ENCODE results near the gene GUCY1A1.
"Not testable (repeated sequence)": the region's sequence is repeated elsewhere in the genome, so short reads cannot be mapped to it uniquely, and the experiment has no call there.

The GUCY1A1 gene

DNA sequence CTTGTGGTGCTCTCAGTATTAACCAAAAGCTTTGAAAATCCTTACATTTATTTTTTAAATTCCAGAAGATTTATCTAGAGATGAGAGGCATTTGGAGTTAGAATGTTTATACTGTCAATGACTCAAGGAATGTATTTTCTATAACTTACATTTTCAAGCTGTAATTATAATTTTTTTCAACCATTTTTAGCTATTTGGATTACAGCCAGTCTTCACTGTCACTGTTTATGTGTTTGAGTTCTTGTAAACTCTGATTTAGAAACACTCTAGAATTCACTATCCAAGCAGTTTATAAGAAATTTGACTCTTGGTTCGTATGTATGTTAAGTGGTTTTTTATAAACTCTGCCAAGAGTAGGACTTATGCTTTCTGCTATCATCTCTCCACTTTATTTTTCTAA, 36.7 kb upstream of the GUCY1A1 start:
- TF ChIP-seq, protein P1, sequence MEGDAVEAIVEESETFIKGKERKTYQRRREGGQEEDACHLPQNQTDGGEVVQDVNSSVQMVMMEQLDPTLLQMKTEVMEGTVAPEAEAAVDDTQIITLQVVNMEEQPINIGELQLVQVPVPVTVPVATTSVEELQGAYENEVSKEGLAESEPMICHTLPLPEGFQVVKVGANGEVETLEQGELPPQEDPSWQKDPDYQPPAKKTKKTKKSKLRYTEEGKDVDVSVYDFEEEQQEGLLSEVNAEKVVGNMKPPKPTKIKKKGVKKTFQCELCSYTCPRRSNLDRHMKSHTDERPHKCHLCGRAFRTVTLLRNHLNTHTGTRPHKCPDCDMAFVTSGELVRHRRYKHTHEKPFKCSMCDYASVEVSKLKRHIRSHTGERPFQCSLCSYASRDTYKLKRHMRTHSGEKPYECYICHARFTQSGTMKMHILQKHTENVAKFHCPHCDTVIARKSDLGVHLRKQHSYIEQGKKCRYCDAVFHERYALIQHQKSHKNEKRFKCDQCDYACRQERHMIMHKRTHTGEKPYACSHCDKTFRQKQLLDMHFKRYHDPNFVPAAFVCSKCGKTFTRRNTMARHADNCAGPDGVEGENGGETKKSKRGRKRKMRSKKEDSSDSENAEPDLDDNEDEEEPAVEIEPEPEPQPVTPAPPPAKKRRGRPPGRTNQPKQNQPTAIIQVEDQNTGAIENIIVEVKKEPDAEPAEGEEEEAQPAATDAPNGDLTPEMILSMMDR (conservative IDR thresholded peaks at IDR 0.05) = no peak
- peak overlapping the region; percentile 41 for H3K27ac ChIP-seq

DNA sequence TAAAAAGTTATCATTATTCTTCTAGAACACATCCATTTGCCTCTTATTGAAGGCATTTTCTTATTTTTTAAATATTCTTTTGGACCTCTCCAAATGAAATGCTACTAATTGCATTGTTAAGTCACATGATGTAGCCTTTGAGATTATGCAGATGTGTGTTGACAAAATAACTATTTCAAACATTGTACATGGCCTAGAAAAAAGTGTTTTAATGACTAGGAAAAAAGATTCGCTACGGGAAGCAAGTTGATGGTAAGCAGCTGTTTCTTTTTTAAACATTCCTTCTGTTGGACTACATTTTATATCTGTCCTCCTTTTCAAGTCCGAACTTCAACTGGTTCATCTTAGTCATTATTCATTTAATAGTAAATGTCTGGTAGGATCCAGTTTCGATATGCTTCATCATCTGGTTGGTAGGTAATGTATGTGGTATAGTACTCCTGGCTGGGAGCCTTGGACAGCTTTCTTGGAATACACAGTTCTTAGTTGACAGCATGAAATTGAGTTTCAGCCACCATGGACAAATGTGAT, 34.3 kb upstream of the GUCY1A1 start:
- no peak overlapping the region for H3K27ac ChIP-seq

DNA sequence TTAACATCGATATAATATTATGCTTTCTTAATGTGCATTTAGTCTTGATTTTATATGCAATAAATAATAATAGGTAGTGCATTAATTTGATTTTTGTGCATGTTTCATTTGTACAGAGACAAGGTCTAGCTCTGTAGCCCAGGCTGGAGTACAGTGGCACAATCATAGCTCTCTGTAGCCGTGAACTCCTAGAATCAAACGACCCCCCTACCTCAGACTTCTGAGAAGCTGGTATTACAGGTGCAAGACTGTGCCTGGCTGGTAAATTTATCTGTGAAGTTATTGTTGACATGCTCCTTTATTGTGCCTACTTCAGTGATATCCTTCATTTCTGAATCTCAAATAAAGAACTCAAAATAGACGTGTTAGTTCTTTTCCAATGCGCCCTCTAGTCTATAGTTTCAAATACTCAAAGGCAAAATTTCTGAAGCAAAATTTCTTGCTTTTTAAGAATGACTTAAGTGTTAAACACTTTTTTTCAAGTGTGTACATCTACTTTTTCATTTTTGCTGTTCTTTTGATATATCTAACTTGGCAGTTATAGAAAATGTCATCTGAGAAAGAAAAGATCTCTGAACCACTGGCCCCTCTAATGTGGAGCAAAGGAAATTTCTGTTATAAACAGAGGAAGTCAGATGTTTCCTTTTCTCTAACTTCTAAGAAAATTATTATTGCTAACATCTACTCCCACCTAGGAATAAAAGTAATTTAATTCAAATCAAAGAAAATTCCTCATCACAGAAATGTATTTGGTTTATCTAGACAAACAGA, 28.3 kb upstream of the GUCY1A1 start:
- no peak overlapping the region for H3K27ac ChIP-seq

More for the DNA sequence above, 34.3 kb upstream of the GUCY1A1 start:
- TF ChIP-seq, protein P1 (conservative IDR thresholded peaks at IDR 0.05) = no peak

DNA sequence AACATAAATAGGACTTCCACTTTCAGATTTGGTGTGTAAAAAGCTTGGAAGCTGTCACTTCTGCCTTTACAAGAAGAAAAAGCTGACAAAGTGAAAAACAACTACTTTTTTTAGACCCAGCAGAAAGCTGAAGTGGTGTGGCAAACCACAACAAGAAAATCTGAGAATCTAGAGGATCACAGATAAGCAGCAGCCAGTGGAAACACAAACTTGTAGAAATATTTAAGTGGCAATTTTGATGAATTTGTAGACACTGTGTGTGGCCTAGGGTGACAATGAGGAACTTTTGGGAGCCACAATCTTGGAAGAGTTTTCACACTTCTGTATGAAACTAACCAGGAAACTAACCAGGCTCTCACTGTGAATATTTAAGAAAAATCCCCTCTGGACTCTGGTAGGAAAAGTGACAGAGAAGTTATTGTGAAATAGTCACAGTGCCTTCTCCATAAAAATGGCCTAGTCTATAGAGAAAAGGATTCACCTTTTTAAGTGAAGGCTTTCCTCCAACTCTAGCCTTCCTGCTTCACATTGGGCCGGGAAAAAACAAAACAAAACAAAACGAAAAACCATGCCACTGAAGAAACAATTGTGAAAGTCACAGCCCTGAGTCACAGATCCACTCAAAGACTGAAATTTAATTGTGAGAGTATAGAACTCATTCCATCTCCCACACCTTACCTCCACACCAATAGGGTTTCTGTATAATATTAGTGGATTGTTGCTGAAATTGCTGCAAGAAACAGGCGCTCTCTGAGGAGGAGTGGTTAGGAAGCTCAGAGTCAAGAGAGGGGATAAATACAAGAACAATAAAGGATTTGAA, 26.7 kb upstream of the GUCY1A1 start:
- TF ChIP-seq, protein P1 (conservative IDR thresholded peaks at IDR 0.05) = no peak
- H3K27ac ChIP-seq = no peak overlapping the region

More for the DNA sequence above, 28.3 kb upstream of the GUCY1A1 start:
- TF ChIP-seq, protein P1 (conservative IDR thresholded peaks at IDR 0.05) = no peak

DNA sequence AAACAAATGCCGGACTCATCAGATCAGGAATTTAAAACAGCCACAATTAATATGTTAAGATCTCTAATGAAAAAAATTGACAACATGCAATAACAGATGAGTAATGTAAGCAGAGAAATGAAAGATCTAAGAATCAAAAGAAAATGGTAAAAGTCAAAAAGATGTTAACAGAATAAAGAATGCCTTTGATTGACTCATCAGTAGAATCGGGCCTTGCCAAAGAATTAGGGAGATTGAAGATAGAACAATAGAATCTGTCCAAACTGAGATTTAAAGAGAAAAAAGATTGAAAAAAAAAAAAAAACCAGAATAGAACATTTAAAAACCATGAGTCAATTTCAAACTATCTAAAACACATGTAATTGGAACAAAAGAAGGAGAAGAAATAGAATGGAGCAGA, 25.9 kb upstream of the GUCY1A1 start:
- TF ChIP-seq, protein P1 (conservative IDR thresholded peaks at IDR 0.05) = no peak
- H3K27ac ChIP-seq = no peak overlapping the region

DNA sequence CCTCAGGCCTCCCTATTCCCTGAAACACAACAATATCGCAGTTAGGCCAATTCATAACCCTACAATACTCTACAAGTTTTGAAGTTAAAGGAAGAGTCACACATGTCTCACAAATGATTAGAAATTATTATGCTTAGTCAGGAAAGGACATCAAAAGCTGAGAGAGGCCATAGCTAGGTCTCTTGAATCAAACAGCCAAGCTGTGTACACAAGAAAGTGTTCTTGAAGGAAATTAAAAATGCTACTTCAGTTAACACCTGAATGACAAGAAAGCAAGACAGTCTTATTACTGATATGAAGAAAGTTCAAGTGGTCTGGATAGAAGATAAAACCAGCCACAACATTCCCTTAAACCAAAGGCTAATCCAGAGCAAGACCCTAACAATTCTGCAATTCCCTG, 23.6 kb upstream of the GUCY1A1 start:
- no peak overlapping the region for H3K27ac ChIP-seq
- TF ChIP-seq, protein P1 (conservative IDR thresholded peaks at IDR 0.05) = no peak

DNA sequence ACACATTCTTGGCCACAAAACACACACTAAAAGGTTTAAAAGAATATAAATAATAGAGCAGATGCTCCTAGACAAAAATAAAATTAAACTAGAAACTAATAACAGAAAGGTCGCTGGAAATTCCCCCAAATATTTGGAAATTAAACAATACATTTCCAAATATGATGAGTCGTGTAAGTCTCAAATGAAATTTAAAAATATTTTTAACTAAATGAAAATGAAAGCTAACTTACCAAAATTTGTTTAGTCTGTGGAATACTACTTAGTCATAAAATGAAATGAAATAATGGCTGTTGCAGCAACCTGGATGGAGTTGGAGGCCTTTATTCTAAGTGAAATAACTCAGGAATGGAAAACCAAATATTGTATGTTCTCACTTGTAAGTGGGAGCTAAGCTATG, 20.6 kb upstream of the GUCY1A1 start:
- TF ChIP-seq, protein P1 (conservative IDR thresholded peaks at IDR 0.05) = no peak
- H3K27ac ChIP-seq = no peak overlapping the region

DNA sequence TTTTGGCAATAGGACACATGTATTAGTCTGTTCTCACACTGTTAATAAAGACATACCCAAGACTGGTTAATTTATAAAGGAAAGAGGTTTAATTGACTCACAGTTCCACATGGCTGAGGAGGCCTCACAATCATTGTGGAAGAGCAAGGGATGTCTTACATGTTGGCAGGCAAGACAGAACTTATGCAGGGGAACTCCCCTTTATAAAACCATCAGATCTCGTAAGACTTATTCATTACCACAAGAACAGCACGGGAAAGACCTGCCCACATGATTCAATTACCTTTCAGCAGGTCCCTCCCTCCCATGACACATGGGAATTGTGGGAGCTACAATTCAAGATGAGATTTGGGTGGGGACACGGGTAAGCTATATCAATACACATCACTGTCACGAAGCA, 15.9 kb upstream of the GUCY1A1 start:
- not testable (repeated sequence) for H3K27ac ChIP-seq

Data from VCaP (cell line).